Thyroid gland (tissue), 4 donors: ENCODE data around the gene EGFL6. TPM values are rescaled to one million over a fixed set of nuclear protein-coding genes. Genes with fewer than 3 reads are reported as not detected.
"Not testable (repeated sequence)": the region's sequence is repeated elsewhere in the genome, so short reads cannot be mapped to it uniquely, and the experiment has no call there.

Experiments
- DNase-seq, 2 donors: peaks; one replicate each; pipeline ENCODE4 v3.0.0-alpha.2; 2019
- H3K27ac ChIP-seq, 3 donors: fragments of 200-600 bp; sonication (generic); 1 replicate in 2 of 3; 2 replicates in 1 of 3; pipeline ENCODE4 v1.5.1; 2016 to 2019; ENCODE audit warnings: mild to moderate bottlenecking in 1 of 3, moderate library complexity in 1 of 3
- H3K27me3 ChIP-seq: fragments of 200-600 bp; sonication (generic); one replicate; pipeline ENCODE4 v1.5.1; 2019
- H3K36me3 ChIP-seq, 2 donors: fragments of 200-600 bp; sonication (generic); one replicate each; pipeline ENCODE4 v1.5.1; 2016 to 2019
- H3K4me1 ChIP-seq, 2 donors: fragments of 200-600 bp; sonication (generic); one replicate each; pipeline ENCODE4 v1.5.1; 2017 to 2019
- H3K4me3 ChIP-seq, 3 donors: fragments of 200-600 bp; sonication (generic); replicated peaks in 1 of 3; 1 replicate in 2 of 3; 2 replicates in 1 of 3; pipeline ENCODE4 v1.5.1; 2016; ENCODE audit warnings: mild to moderate bottlenecking in 1 of 3
- H3K9me3 ChIP-seq: fragments of 200-600 bp; sonication (generic); one replicate; pipeline ENCODE4 v1.5.1; 2017
- CTCF ChIP-seq, 6 experiments: fragments of 200-600 bp in 3 of 6; fragments of 450-650 bp in 3 of 6; sonication (generic) in 3 of 6; IDR thresholded peaks; one replicate each; pipeline ENCODE4 v1.5.1; 2016 to 2019; ENCODE audit warnings: antibody characterized with exemption in 6 of 6, mild to moderate bottlenecking in 2 of 6, inconsistent platforms in 1 of 6, moderate library complexity in 1 of 6
- POLR2A ChIP-seq, 2 donors: fragments of 450-650 bp; IDR thresholded peaks; one replicate each; pipeline ENCODE4 v1.6.1; 2017; ENCODE audit warnings: antibody characterized with exemption in 2 of 2, mild to moderate bottlenecking in 2 of 2, moderate library complexity in 1 of 2
- WGBS, 2 donors: methylation state at CpG; one replicate each; pipeline ENCODE4 v1.1.5; 2017; 5-methylcytosine and 5-hydroxymethylcytosine counted together
- intact Hi-C: fragments of 100-400 bp; cut with DNase I; formaldehyde crosslinking; loops from one replicate; pipeline ENCODE4 v1.15.1; 2023
- microRNA-seq: library from miRNA; unstranded; fragments of <30 nt; microRNA quantifications from one replicate; pipeline ENCODE4, GENCODE V29; 2016
- total RNA-seq, 4 donors: library from RNA; depleted of rRNA; stranded (reverse); fragments of >200 nt; gene quantifications; one replicate each; pipeline ENCODE4 v1.2.3, GENCODE V29; 2016

EGFL6 gene
- total RNA-seq, 4 donors from 2014 or later: not detected

GRCh38 chrX:13670197-13670596 is 100.8 kb downstream of the EGFL6 start:
- Histone ChIP-seq H3K4me1 (peaks cover 5 to 34% of the 10 kb centered on the region in 2 donors), H3K27me3 (no peaks in the 10 kb centered on the region), H3K27ac (peak overlapping the region in 1 of 3 donors; percentile 93), H3K36me3 (no peaks in the 10 kb centered on the region), H3K4me3 (no peak overlapping the region), H3K9me3 (no peaks in the 10 kb centered on the region)
- no peak for DNase-seq
- TF ChIP-seq CTCF (IDR thresholded peaks at IDR 0.05): no peak
- no peak for TF ChIP-seq POLR2A (IDR thresholded peaks at IDR 0.05)
- WGBS, 2 donors: 93 to 94% methylated on average over 5 of the region's 5 CpGs
- intact Hi-C loops: no loop called here

- H3K36me3 ChIP-seq: no peaks in the 10 kb centered on the region
- peaks cover 5 to 17% of the 10 kb centered on the region in 2 donors for H3K4me1 ChIP-seq
- no peaks in the 10 kb centered on the region for H3K27me3 ChIP-seq
- DNase-seq: no peak
- H3K4me3 ChIP-seq: no peak overlapping the region
- no peak for TF ChIP-seq POLR2A (IDR thresholded peaks at IDR 0.05)
- no peak for TF ChIP-seq CTCF (IDR thresholded peaks at IDR 0.05)
- no peaks in the 10 kb centered on the region for H3K9me3 ChIP-seq
- H3K27ac ChIP-seq: no peak overlapping the region
- intact Hi-C loops: no loop called here
Observed at GRCh38 chrX:13673016-13673415, 103.6 kb downstream of the EGFL6 start.

GRCh38 chrX:13676885-13677284 is 107.5 kb downstream of the EGFL6 start:
- Histone ChIP-seq H3K27me3 (no peaks in the 10 kb centered on the region), H3K4me3 (no peak overlapping the region), H3K9me3 (no peaks in the 10 kb centered on the region), H3K27ac (no peak overlapping the region), H3K4me1 (no peaks in the 10 kb centered on the region), H3K36me3 (no peaks in the 10 kb centered on the region)
- DNase-seq: no peak
- intact Hi-C loops: no loop called here
- TF ChIP-seq CTCF (IDR thresholded peaks at IDR 0.05): no peak
- TF ChIP-seq POLR2A (IDR thresholded peaks at IDR 0.05): no peak

GRCh38 chrX:13679700-13680099 is 110.3 kb downstream of the EGFL6 start:
- DNase-seq, H3K9me3 ChIP-seq, H3K27me3 ChIP-seq, H3K27ac ChIP-seq, H3K36me3 ChIP-seq, H3K4me3 ChIP-seq, intact Hi-C loops, H3K4me1 ChIP-seq: not testable (repeated sequence)
- 97 to 98% methylated on average over 3 of the region's 4 CpGs for WGBS, 2 donors

- WGBS, 2 donors: 84 to 94% methylated on average over 7 of the region's 7 CpGs
- DNase-seq: no peak
- no peaks in the 10 kb centered on the region for H3K27me3 ChIP-seq
- H3K4me3 ChIP-seq: no peak overlapping the region
- TF ChIP-seq POLR2A (IDR thresholded peaks at IDR 0.05): no peak
- no peak for TF ChIP-seq CTCF (IDR thresholded peaks at IDR 0.05)
- no peaks in the 10 kb centered on the region for H3K9me3 ChIP-seq
- intact Hi-C loops: no loop called here
- H3K4me1 ChIP-seq: no peaks in the 10 kb centered on the region
- no peaks in the 10 kb centered on the region for H3K36me3 ChIP-seq
- no peak overlapping the region for H3K27ac ChIP-seq
Observed at GRCh38 chrX:13681595-13681994, 112.2 kb downstream of the EGFL6 start.

Small RNA genes within 50 kb of the gene (microRNA-seq; reads per million reads assigned to microRNA genes)
- not detected for gene MIR6086

Other genes starting within 250 kb of the EGFL6 start
- not detected for gene ATXN3L, start 249.5 kb upstream of the EGFL6 start, total RNA-seq
- gene TCEANC, start 83.5 kb downstream of the EGFL6 start, total RNA-seq: 1 to 10 TPM; 4.5 to 8.6 (median 6.4) TPM
- 10 to 100 TPM; 29.5 to 47.0 (median 36.0) TPM for gene RAB9A, start 119.5 kb downstream of the EGFL6 start, total RNA-seq
- gene TRAPPC2, start 165.0 kb downstream of the EGFL6 start, total RNA-seq: 10 to 100 TPM; 18.9 to 27.7 (median 22.1) TPM
- 10 to 100 TPM; 33.6 to 46.0 (median 43.5) TPM for gene OFD1, start 165.1 kb downstream of the EGFL6 start, total RNA-seq
- gene GPM6B, start 247.5 kb downstream of the EGFL6 start, total RNA-seq: 1 to 10 TPM; 2.3 to 9.9 (median 6.1) TPM